GM18502 (cell line): ENCODE measurements around the gene SDK1.

Experiments
- ATAC-seq: cut with Tn5 transposase; IDR thresholded peaks from one replicate; pipeline ENCODE4 v1.9.1; 2021; ENCODE audit warnings: mild to moderate bottlenecking; ENCODE audit not compliant: unreplicated experiment, poor library complexity

The SDK1 gene

GRCh38 chr7:3393862-3394261, 92.8 kb downstream of the SDK1 start:
- ATAC-seq: no peak

GRCh38 chr7:3397324-3397723, 96.3 kb downstream of the SDK1 start:
- ATAC-seq: no peak

DNA sequence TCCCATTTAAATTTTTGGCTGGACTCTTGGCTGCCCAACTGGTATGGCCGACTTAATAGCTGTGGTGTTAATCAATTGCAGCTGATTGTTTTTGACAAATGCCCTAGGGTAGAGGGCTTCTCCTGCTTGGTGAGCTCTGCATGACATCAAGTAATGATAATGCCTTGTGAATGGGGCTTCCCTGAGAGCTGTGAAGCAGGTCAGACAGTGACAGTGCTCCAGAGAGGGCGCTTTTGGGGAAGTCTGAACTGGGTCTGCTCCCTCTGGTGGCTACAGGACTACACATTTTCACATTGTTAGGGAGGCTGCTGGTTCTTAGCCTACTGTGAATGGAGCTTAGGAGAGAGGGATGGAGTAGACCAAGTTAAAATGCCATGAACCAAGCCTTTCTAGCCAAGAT, 98.8 kb downstream of the SDK1 start:
- peak; percentile 71 for ATAC-seq

DNA sequence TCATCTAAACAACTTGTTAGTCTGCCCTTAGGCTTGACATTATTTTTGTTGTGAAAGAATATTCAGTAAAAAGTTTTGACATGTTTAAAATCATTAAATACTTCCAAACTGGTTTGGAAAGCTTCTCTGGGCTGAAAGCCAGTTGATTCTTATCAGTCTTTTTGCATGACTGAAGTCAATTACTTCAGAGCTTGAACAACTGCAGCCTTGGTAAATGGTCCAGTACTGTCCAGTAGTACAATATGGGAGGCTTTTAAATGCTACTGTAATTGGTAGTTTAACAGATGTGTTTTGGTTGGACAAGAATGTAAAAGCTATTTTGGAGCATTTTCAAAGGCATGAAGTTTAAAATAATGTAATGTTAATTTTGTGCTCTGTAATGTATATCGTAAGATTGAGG, 103.4 kb downstream of the SDK1 start:
- ATAC-seq: no peak

GRCh38 chr7:3408814-3409595, 108.0 kb downstream of the SDK1 start:
- ATAC-seq: no peak

DNA sequence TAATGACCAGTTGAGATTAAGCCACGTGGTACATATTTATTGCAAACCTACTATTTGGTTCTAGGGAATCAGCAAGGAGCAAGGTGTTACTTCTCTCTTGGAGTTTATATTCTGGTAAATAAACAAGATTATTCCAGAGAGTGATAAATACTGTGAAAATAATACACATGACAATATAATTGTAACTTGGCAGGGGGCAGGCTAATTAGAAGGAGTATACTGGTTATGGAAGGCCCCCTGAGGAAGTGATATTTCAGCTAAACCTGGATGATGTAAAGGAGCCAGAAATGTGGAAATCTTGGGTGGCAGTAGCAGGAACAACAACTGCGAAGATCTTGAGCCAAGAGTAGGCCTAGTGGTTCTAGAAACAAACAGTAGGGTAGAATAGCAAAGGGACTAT, 111.8 kb downstream of the SDK1 start:
- ATAC-seq: no peak

GRCh38 chr7:3415861-3416312, 114.8 kb downstream of the SDK1 start:
- ATAC-seq: no peak

DNA sequence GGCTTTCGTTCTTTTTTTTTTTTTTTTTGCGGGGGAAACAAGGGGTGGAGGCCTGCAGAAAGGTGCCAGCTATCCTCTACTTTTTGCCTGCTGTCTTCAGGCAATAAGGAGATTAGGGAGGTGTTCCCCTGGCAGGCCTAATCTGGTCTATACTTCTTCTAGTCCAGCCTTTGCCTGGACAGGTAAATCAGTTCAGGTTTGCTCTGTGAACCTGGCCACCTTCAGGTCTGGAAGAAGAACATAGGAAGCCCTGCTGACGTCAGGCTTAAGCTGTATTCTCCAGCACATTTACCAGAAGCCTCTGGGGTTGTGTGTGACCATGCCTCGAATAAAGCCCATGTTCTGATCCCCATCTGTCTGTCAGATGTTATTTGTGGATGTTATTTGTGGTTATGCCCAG, 115.4 kb downstream of the SDK1 start:
- no peak for ATAC-seq

DNA sequence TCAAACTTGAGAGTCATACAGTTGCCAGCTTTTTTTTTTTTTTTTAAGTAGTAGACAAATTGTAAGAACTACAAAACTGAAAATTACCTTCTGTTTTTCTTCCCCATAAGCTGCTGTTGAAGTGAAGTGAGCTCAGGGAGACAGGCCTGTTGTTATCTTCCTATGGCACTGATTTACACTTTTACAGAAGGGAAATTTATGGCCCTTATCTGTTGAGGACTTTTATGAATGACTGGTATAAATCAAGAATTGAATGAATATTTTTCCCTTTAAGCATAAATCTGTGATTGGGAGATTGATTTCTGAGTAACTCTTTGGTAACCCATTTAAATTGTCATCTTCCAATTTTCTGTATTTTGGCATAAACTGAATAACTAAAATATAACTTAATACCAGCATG, 124.0 kb downstream of the SDK1 start:
- no peak for ATAC-seq

- no peak for ATAC-seq
Measured at GRCh38 chr7:3426064-3426463, 125.0 kb downstream of the SDK1 start.

DNA sequence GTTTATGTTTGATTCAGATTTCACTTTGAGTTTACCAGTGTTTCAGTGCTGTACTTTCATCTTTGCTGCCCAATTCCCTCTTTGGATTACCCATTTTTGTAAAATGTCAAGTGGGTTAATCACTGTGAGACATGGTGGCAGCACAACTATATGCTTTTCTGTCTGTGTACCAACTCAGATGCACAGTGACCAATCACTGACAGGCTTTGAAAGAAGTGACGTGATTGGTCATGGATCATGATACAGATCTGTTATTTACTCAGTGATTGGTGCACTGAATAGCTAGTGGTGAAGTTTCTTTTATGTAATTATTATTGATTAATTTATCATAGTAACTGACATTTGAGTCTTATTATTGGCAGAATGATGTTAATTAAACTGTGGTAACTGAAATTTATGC, 126.9 kb downstream of the SDK1 start:
- no peak for ATAC-seq

GRCh38 chr7:3429981-3430380, 128.9 kb downstream of the SDK1 start:
- ATAC-seq: no peak

DNA sequence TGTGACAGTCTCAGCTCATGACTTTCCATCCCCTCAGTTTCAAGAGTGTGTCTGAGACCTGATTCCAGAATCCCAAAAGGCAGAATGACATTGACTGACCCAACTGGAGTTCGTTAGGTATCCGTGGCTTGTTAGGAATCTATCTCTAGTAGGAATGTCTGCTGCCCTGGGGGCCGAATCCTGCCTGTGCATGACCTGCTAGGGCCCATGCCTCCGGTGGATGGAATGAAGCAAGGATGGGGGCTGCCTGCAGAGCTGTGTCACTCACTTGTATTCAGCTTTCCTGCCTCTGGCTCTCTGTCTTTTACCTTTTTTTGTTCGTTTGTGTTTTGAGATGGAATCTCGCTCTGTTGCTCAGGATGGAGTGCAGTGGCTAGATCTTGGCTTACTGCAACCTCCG, 129.5 kb downstream of the SDK1 start:
- ATAC-seq: no peak

- ATAC-seq: no peak
Measured at GRCh38 chr7:3431306-3431705, 130.3 kb downstream of the SDK1 start.

DNA sequence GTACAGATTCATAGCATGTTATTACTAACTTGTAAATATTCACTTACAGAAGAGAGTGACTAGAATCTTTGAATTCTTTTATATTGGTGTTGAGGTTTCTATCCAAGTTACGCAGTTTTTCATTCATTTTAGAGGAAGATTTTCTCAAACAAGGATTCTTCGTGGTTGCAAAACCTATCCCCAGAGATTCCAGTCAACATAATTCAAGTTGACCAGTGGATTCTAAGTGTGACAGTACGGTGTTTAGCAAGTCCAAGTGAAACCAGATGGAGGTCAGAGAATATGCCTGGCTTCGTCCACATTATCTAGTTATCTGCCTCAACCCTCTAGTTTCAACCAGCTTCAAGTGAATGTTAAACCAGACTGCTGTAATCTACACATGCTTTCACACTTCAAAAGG, 131.9 kb downstream of the SDK1 start:
- no peak for ATAC-seq

DNA sequence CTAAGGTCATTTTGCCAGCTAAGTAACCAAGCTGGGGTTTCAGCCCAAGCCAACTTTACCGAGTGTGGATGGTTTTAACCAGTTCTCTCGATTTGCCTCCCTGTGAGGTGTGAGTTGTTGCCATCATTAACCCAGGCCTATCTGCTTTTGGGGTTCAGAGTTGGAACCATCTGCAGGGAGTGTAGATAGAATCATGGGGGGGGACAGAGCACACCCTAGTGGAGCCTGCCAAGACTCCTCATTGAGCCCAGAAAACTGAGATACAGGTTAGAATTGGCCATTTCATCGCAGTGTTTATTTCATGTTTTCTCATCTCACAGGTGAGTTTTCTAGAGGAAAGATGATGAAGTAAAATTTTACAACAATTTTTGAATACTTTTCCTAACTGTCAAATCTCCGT, 133.6 kb downstream of the SDK1 start:
- ATAC-seq: no peak

DNA sequence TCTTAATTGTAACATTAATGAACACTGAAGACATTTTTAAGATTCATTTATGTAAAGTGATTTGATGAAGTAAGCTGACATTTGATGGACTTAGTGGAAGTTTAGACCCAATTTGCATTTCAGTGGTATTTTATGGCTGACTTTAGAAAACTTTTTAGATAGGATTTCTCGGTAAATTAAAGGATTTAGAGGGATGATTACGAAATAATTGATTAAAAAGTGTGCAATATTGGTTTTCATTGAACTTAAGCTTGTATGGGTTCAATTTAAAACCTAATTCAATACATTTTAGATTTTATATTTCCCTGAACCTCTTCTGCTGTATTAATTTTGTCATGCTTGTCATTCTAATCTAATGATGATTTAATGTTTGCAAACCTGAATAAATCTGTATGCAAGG, 135.1 kb downstream of the SDK1 start:
- ATAC-seq: no peak

GRCh38 chr7:3436746-3437145, 135.7 kb downstream of the SDK1 start:
- no peak for ATAC-seq

DNA sequence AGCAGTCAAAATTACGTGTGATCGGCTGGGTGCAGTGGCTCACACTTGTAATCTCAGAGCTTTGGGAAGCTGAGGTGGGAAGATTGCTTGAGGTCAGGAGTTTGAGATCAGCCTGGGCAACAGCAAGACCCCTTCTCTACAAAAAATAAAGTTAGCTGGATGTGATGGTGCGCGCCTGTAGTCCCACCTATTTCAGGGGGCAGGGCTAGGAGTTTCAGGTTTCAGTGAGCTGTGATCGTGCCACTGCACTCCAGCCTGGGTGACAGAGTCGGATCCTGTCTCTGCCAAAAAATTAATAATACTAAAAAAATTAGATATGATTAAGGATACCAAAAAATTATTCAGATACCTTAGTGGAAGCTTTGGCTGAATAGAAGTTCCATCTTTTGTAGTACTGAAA, 136.4 kb downstream of the SDK1 start:
- ATAC-seq: no peak

DNA sequence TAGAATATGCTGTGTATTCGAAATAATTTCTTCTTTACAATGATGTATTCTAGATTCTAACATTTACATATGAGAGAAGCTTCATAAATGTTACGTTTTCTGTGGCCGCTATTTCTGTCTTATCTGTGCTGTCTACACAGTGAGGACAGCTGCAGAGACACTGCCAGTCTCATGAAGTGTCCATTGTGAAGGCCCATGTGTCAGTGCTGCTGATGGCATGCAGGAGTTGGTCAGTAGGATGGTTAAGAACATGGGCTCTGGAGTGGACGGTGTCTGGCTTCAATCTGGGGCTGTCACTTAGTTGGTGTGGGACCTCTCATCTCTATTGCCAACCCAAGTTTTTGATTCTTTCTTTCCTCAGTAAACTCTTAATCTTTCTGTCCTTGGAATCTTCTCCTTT, 137.3 kb downstream of the SDK1 start:
- no peak for ATAC-seq

- ATAC-seq: no peak
Measured at GRCh38 chr7:3439333-3440030, 138.4 kb downstream of the SDK1 start.

- no peak for ATAC-seq
Measured at GRCh38 chr7:3440509-3440908, 139.5 kb downstream of the SDK1 start.
